GM12878 (cell line): ENCODE results near the gene PRKG1. TPM values are rescaled to one million over a fixed set of nuclear protein-coding genes. Genes with fewer than 3 reads are reported as not detected.

Source experiments
- ATAC-seq: fragments of 200-7000 bp; cut with Tn5 transposase; 3 replicates; pipeline ENCODE4 v1.9.1; 2020; ENCODE audit warnings: mild to moderate bottlenecking, moderate library complexity
- BruUV-seq: library from RNA; stranded (reverse); fragments of 400-500 nt; replicated peaks from 2 replicates; lab custom pipeline; 2021; lab: Mats Ljungman, UMichigan
- CTCF ChIA-PET: fragments of 300-600 bp; sonication (Branson Sonifier 250); formaldehyde crosslinking; extraction: SDS; loops from one replicate; lab custom pipeline; 2021; ENCODE audit warnings: inconsistent platforms; lab: Yijun Ruan, JAX
- POLR2A ChIA-PET: fragments of 350-600 bp; formaldehyde crosslinking; extraction: SDS; loops from one replicate; lab custom pipeline; 2021; ENCODE audit warnings: inconsistent platforms; lab: Charles Lee
- RAD21 ChIA-PET: fragments of 300-600 bp; sonication (Branson Sonifier 250); formaldehyde crosslinking; loops from one replicate; lab custom pipeline; 2023; ENCODE audit warnings: antibody characterized with exemption; ENCODE audit not compliant: unreplicated experiment; lab: Charles Lee
- SMC1A ChIA-PET: fragments of 300-600 bp; sonication (Branson Sonifier 250); formaldehyde crosslinking; loops from one replicate; lab custom pipeline; 2023; ENCODE audit not compliant: unreplicated experiment, uncharacterized antibody; lab: Charles Lee
- DNase-seq: peaks from one replicate; pipeline ENCODE4 v3.0.0-alpha.2; 2011; ENCODE audit warnings: low read depth, low spot score
- FAIRE-seq: peaks from 3 replicates; lab custom pipeline; 2011; peaks lifted over from hg19 to GRCh38; lab: Jason Lieb, UNC
- H2AFZ ChIP-seq: 2 replicates; pipeline ENCODE4 v1.6.0; 2011; ENCODE audit warnings: low read depth, low read length, control low read depth; ENCODE audit not compliant: control insufficient read depth
- H3K27ac ChIP-seq: 2 replicates; pipeline ENCODE4 v1.5.1; 2011; ENCODE audit warnings: control low read depth; ENCODE audit not compliant: control insufficient read depth, insufficient read depth
- H3K27me3 ChIP-seq, 2 experiments: replicated peaks in 1 of 2; 2 replicates each; pipeline versions ENCODE4 v1.6.0 to v1.6.1; 2011; ENCODE audit warnings: low read length in 1 of 2; ENCODE audit not compliant: control insufficient read depth in 2 of 2, insufficient read depth in 2 of 2
- H3K36me3 ChIP-seq, 2 experiments: 2 replicates each; pipeline ENCODE4 v1.5.1; 2011; ENCODE audit warnings: low read length in 1 of 2; ENCODE audit not compliant: control insufficient read depth in 2 of 2, insufficient read depth in 2 of 2
- H3K4me1 ChIP-seq: 2 replicates; pipeline ENCODE4 v1.6.1; 2011; ENCODE audit warnings: mild to moderate bottlenecking, low read length, moderate library complexity, mixed read lengths; ENCODE audit not compliant: control insufficient read depth, insufficient read depth
- H3K4me2 ChIP-seq: 2 replicates; pipeline ENCODE4 v1.6.0; 2011; ENCODE audit warnings: control low read depth; ENCODE audit not compliant: control insufficient read depth, insufficient read depth
- H3K4me3 ChIP-seq: fragments of 200-600 bp; sonication (generic); 2 replicates; pipeline ENCODE4 v1.5.1; 2016
- H3K79me2 ChIP-seq: 2 replicates; pipeline ENCODE4 v1.6.0; 2011; ENCODE audit warnings: low read length; ENCODE audit not compliant: control insufficient read depth, insufficient read depth
- H3K9ac ChIP-seq: 2 replicates; pipeline ENCODE4 v1.8.0; 2011; ENCODE audit warnings: low read length, control low read depth, mixed read lengths; ENCODE audit not compliant: control insufficient read depth, insufficient read depth
- H3K9me3 ChIP-seq: replicated peaks from 3 replicates; pipeline ENCODE4 v1.5.1; 2011; ENCODE audit warnings: mild to moderate bottlenecking, low read length; ENCODE audit not compliant: control insufficient read depth, insufficient read depth
- H4K20me1 ChIP-seq: 2 replicates; pipeline ENCODE4 v1.6.0; 2011; ENCODE audit not compliant: control insufficient read depth, insufficient read depth
- CBFB ChIP-seq: IDR thresholded peaks from 2 replicates; pipeline ENCODE4 v1.6.1; 2016; ENCODE audit warnings: antibody characterized with exemption, low read depth
- CHD1 ChIP-seq: IDR thresholded peaks from 2 replicates; pipeline ENCODE4 v1.6.1; 2012; ENCODE audit warnings: low read depth, low read length, improper control_type of control experiment
- E2F8 ChIP-seq: fragments of 450-650 bp; IDR thresholded peaks from 2 replicates; pipeline ENCODE4 v1.6.1; 2018; ENCODE audit warnings: mild to moderate bottlenecking, low read depth, moderate library complexity; ENCODE audit not compliant: partially characterized antibody
- EP300 ChIP-seq, 2 experiments: fragments of 150-350 bp in 1 of 2; IDR thresholded peaks; 2 replicates each; pipeline ENCODE4 v1.6.1; 2011 to 2012; ENCODE audit warnings: low read depth in 2 of 2, low read length in 2 of 2, borderline replicate concordance in 1 of 2, improper control_type of control experiment in 1 of 2, inconsistent platforms in 1 of 2; ENCODE audit not compliant: control insufficient read depth in 1 of 2
- ESRRA ChIP-seq: IDR thresholded peaks from 2 replicates; pipeline ENCODE4 v1.6.1; 2012; ENCODE audit warnings: mild to moderate bottlenecking, low read length, improper control_type of control experiment
- HDAC2 ChIP-seq: fragments of 200-600 bp; sonication (generic); IDR thresholded peaks from 2 replicates; pipeline ENCODE4 v1.6.1; 2017
- HDAC6 ChIP-seq: fragments of 200-600 bp; sonication (generic); IDR thresholded peaks from one replicate; pipeline ENCODE4 v1.8.0; 2017; ENCODE audit warnings: antibody characterized with exemption; ENCODE audit not compliant: unreplicated experiment
- JUNB ChIP-seq: IDR thresholded peaks from 2 replicates; pipeline ENCODE4 v1.6.1; 2016; ENCODE audit warnings: antibody characterized with exemption, mild to moderate bottlenecking
- MTA3 ChIP-seq: IDR thresholded peaks from 2 replicates; pipeline ENCODE4 v1.6.1; 2012; ENCODE audit warnings: low read length, inconsistent platforms, borderline replicate concordance
- POLR2AphosphoS5 ChIP-seq: IDR thresholded peaks from 2 replicates; pipeline ENCODE4 v1.6.1; 2011; ENCODE audit warnings: mild to moderate bottlenecking, low read length, inconsistent platforms
- SP1 ChIP-seq: IDR thresholded peaks from one replicate; pipeline ENCODE4 v1.6.1; 2011; ENCODE audit warnings: low read depth, low read length
- STAT3 ChIP-seq: IDR thresholded peaks from 2 replicates; pipeline ENCODE4 v1.6.1; 2011; ENCODE audit warnings: low read depth, low read length, improper control_type of control experiment
- TARDBP ChIP-seq: IDR thresholded peaks from 2 replicates; pipeline ENCODE4 v1.6.1; 2016; ENCODE audit warnings: borderline replicate concordance
- TBL1XR1 ChIP-seq: IDR thresholded peaks from 2 replicates; pipeline ENCODE4 v1.6.1; 2012; ENCODE audit warnings: low read depth, low read length, improper control_type of control experiment
- WRNIP1 ChIP-seq: IDR thresholded peaks from 2 replicates; pipeline ENCODE4 v1.6.1; 2011; ENCODE audit warnings: low read depth, low read length, improper control_type of control experiment, borderline replicate concordance
- WGBS: methylation state at CpG from one replicate; pipeline ENCODE4 v1.1.6; 2016; ENCODE audit warnings: low lambda C conversion rate; ENCODE audit not compliant: insufficient replicate concordance, insufficient coverage; ENCODE audit errors: missing lambda C conversion rate; 5-methylcytosine and 5-hydroxymethylcytosine counted together
- in situ Hi-C: fragments of 300-500 bp; cut with MboI; formaldehyde crosslinking; loops from 9 replicates; pipeline ENCODE4 v1.14.3; 2018; ENCODE audit warnings: mixed read lengths
- intact Hi-C: fragments of 100-400 bp; cut with micrococcal nuclease; formaldehyde crosslinking; loops from one replicate; pipeline ENCODE4 v1.14.2; 2022; ENCODE audit not compliant: unreplicated experiment
- polyA plus RNA-seq, 11 experiments: library from polyadenylated mRNA; depleted of rRNA in 4 of 11; unstranded in 6 of 11; stranded (reverse) in 5 of 11; fragments of >200 nt; fragmentation: Nextera tagmentation in 4 of 11; fragmentation: Illumina TruSeq in 1 of 11; extraction: Ambion mirVana in 4 of 11; extraction: Trizol in 1 of 11; gene quantifications; 1 replicate in 1 of 11; 2 replicates in 10 of 11; pipeline versions ENCODE4 v1.2.1 to v1.2.3, GENCODE V29; 2011 to 2016; ENCODE audit warnings: inconsistent platforms in 2 of 11, missing spikeins in 2 of 11, low read depth in 1 of 11
- total RNA-seq, 4 experiments: library from RNA; depleted of rRNA in 3 of 4; stranded (reverse); fragments of >200 nt in 3 of 4; fragmentation: Illumina TruSeq in 1 of 4; extraction: Trizol in 1 of 4; gene quantifications; 2 replicates each; pipeline versions ENCODE4 v1.2.1 to v1.2.3, GENCODE V29; 2013 to 2021
- TF ChIP-seq, protein P1 (sequence below): IDR thresholded peaks from 2 replicates; pipeline ENCODE4 v1.6.1; 2011; ENCODE audit warnings: low read depth, low read length, improper control_type of control experiment, borderline replicate concordance

Gene PRKG1
- total and polyA plus RNA-seq, 10 of the 15 experiments (the other 5 are each of a cell fraction or from before 2014, with no cell fraction given) = 0.04 to 0.05 TPM; not detected in 8

GRCh38 chr10:51640120-51640819 is 566.0 kb downstream of the PRKG1 start:
- in situ Hi-C loops (no loop called here), intact Hi-C loops (no loop called here)
- no peak overlapping the region for H2AFZ ChIP-seq
- H3K36me3 ChIP-seq = no peaks in the 10 kb centered on the region
- DNase-seq (no peak), ATAC-seq (no peak), FAIRE-seq (no peak)
- TF ChIP-seq SP1 = no peak
- TF ChIP-seq, protein P1, sequence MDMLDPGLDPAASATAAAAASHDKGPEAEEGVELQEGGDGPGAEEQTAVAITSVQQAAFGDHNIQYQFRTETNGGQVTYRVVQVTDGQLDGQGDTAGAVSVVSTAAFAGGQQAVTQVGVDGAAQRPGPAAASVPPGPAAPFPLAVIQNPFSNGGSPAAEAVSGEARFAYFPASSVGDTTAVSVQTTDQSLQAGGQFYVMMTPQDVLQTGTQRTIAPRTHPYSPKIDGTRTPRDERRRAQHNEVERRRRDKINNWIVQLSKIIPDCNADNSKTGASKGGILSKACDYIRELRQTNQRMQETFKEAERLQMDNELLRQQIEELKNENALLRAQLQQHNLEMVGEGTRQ = no peak
- TF ChIP-seq EP300 (IDR thresholded peaks at IDR 0.05; ENCODE audit: borderline replicate concordance in 1 of 2, control insufficient read depth in 1 of 2, low read depth in 2 of 2, low read length in 2 of 2) = no peak
- TF ChIP-seq ESRRA = no peak
- TF ChIP-seq CBFB = no peak
- TF ChIP-seq HDAC2 = no peak
- no peak for TF ChIP-seq CHD1
- no peak for TF ChIP-seq HDAC6
- TF ChIP-seq MTA3 = no peak
- no peak for TF ChIP-seq TARDBP
- no peak for TF ChIP-seq E2F8
- no peak for TF ChIP-seq STAT3
- no peak for TF ChIP-seq TBL1XR1
- TF ChIP-seq POLR2AphosphoS5 = no peak
- TF ChIP-seq WRNIP1 = no peak
- TF ChIP-seq JUNB = no peak
- CTCF ChIA-PET = interaction anchor here (1.5 kb wide), 1 partner anchor 14 kb away, joined by 5 read pairs; no protein-coding TSS in a partner anchor
- RAD21 ChIA-PET = no interaction called here
- H3K27me3 ChIP-seq = no peaks in the 10 kb centered on the region; a peak in 1 of 4 replicates
- H3K4me1 ChIP-seq = no peaks in the 10 kb centered on the region
- no peaks in the 10 kb centered on the region for H4K20me1 ChIP-seq
- WGBS = 0% methylated on average over 3 of the region's 3 CpGs
- no peak overlapping the region for H3K9ac ChIP-seq
- H3K27ac ChIP-seq = no peak overlapping the region
- BruUV-seq = no TSS peak
- no peaks in the 10 kb centered on the region for H3K9me3 ChIP-seq
- H3K4me3 ChIP-seq = no peak overlapping the region
- no peak overlapping the region for H3K4me2 ChIP-seq
- SMC1A ChIA-PET = interaction anchor here (0.8 kb wide), 1 partner anchor 11 kb away, joined by 3 read pairs; no protein-coding TSS in a partner anchor
- H3K79me2 ChIP-seq = no peaks in the 10 kb centered on the region
- POLR2A ChIA-PET = no interaction called here
